CD14-positive monocyte (primary cell): ENCODE results near the gene ODAD3. TPM values are rescaled to one million over a fixed set of nuclear protein-coding genes. Genes with fewer than 3 reads are reported as not detected.

ENCODE experiments used
- DNase-seq, 3 donors: peaks; one replicate each; pipeline ENCODE4 v3.0.0-alpha.2; 2011 to 2022
- H2AFZ ChIP-seq: 2 replicates; pipeline ENCODE4 v1.6.0; 2012; ENCODE audit warnings: mild to moderate bottlenecking, low read depth, low read length, inconsistent platforms; ENCODE audit not compliant: insufficient read depth, poor library complexity, severe bottlenecking
- H3K27ac ChIP-seq, 2 donors: 1 replicate in 1 of 2; 2 replicates in 1 of 2; pipeline ENCODE4 v1.5.1; 2012 to 2013; ENCODE audit warnings: low read length in 2 of 2, control low read depth in 1 of 2, inconsistent platforms in 1 of 2, low read depth in 1 of 2, mild to moderate bottlenecking in 1 of 2
- H3K27me3 ChIP-seq, 2 donors: one replicate each; pipeline versions ENCODE4 v1.6.0 to v1.6.1; 2011 to 2013; ENCODE audit warnings: low read length in 2 of 2; ENCODE audit not compliant: control insufficient read depth in 2 of 2, insufficient read depth in 2 of 2
- H3K36me3 ChIP-seq, 2 donors: replicated peaks in 1 of 2; 1 replicate in 1 of 2; 2 replicates in 1 of 2; pipeline versions ENCODE4 v1.5.1 to v1.6.1; 2012 to 2013; ENCODE audit warnings: low read length in 2 of 2, control low read depth in 1 of 2, inconsistent platforms in 1 of 2, mild to moderate bottlenecking in 1 of 2; ENCODE audit not compliant: insufficient read depth in 2 of 2, control insufficient read depth in 1 of 2
- H3K4me1 ChIP-seq, 2 donors: 1 replicate in 1 of 2; 2 replicates in 1 of 2; pipeline versions ENCODE4 v1.5.1 to v1.6.1; 2012 to 2013; ENCODE audit warnings: low read length in 2 of 2, control low read depth in 1 of 2, inconsistent platforms in 1 of 2, mild to moderate bottlenecking in 1 of 2, moderate library complexity in 1 of 2; ENCODE audit not compliant: insufficient read depth in 2 of 2, control insufficient read depth in 1 of 2
- H3K4me2 ChIP-seq: replicated peaks from 2 replicates; pipeline ENCODE3; 2012; ENCODE audit warnings: low read length, moderate library complexity, mild to moderate bottlenecking; ENCODE audit not compliant: poor library complexity, severe bottlenecking; ENCODE audit errors: extremely low read depth
- H3K4me3 ChIP-seq, 3 experiments: fragments of 200-600 bp in 1 of 3; sonication (generic) in 1 of 3; replicated peaks in 1 of 3; 1 replicate in 2 of 3; 2 replicates in 1 of 3; pipeline ENCODE4 v1.5.1; 2011 to 2013; ENCODE audit warnings: low read length in 3 of 3, mild to moderate bottlenecking in 3 of 3, control low read depth in 2 of 3, low read depth in 2 of 3, inconsistent platforms in 1 of 3, moderate library complexity in 1 of 3
- H3K79me2 ChIP-seq: 2 replicates; pipeline ENCODE4 v1.6.0; 2012; ENCODE audit warnings: mild to moderate bottlenecking, control low read depth, inconsistent platforms, low read length, moderate library complexity; ENCODE audit not compliant: insufficient read depth
- H3K9ac ChIP-seq: 2 replicates; pipeline ENCODE4 v1.6.0; 2017; ENCODE audit warnings: low read length, mild to moderate bottlenecking; ENCODE audit not compliant: insufficient read depth, poor library complexity, severe bottlenecking
- H3K9me3 ChIP-seq, 2 donors: replicated peaks in 1 of 2; 1 replicate in 1 of 2; 2 replicates in 1 of 2; pipeline versions ENCODE4 v1.5.1 to v1.6.1; 2012 to 2013; ENCODE audit warnings: low read length in 2 of 2, control low read depth in 1 of 2; ENCODE audit not compliant: control insufficient read depth in 1 of 2, insufficient read depth in 1 of 2
- H4K20me1 ChIP-seq: 2 replicates; pipeline ENCODE4 v1.6.0; 2012; ENCODE audit warnings: mild to moderate bottlenecking, low read length, control low read depth, moderate library complexity; ENCODE audit not compliant: insufficient read depth
- H3K27ac Mint-ChIP-seq, 7 donors: one replicate each; pipeline ENCODE4 v1.8.0; 2020; ENCODE audit warnings: mild to moderate bottlenecking in 7 of 7, mixed read lengths in 7 of 7, moderate library complexity in 6 of 7, inconsistent platforms in 2 of 7
- H3K27me3 Mint-ChIP-seq, 3 donors: one replicate each; pipeline ENCODE4 v1.8.0; 2021 to 2022; ENCODE audit warnings: low read depth in 3 of 3, mild to moderate bottlenecking in 3 of 3, mixed read lengths in 3 of 3, moderate library complexity in 3 of 3, inconsistent platforms in 1 of 3
- H3K36me3 Mint-ChIP-seq, 2 donors: one replicate each; pipeline ENCODE4 v1.8.0; 2020; ENCODE audit warnings: mixed read lengths in 2 of 2, inconsistent platforms in 1 of 2, mild to moderate bottlenecking in 1 of 2
- H3K4me1 Mint-ChIP-seq: one replicate; pipeline ENCODE4 v1.8.0; 2020; ENCODE audit warnings: mild to moderate bottlenecking, mixed read lengths
- H3K4me3 Mint-ChIP-seq, 2 donors: one replicate each; pipeline ENCODE4 v1.8.0; 2020; ENCODE audit warnings: mild to moderate bottlenecking in 2 of 2, mixed read lengths in 2 of 2, moderate library complexity in 1 of 2
- H3K9me3 Mint-ChIP-seq, 7 donors: one replicate each; pipeline ENCODE4 v1.8.0; 2020 to 2022; ENCODE audit warnings: mixed read lengths in 7 of 7, mild to moderate bottlenecking in 6 of 7, moderate library complexity in 6 of 7, inconsistent platforms in 2 of 7
- WGBS: methylation state at CpG from one replicate; pipeline ENCODE4 v1.1.5; 2013; ENCODE audit warnings: missing lambda C conversion rate; ENCODE audit not compliant: insufficient coverage; 5-methylcytosine and 5-hydroxymethylcytosine counted together
- intact Hi-C, 2 donors: fragments of 100-400 bp; cut with micrococcal nuclease; formaldehyde crosslinking; loops; one replicate each; pipeline versions ENCODE4 v1.15.0 to v1.15.1; 2023
- polyA plus RNA-seq, 3 donors: library from polyadenylated mRNA; depleted of rRNA in 1 of 3; unstranded in 2 of 3; stranded (reverse) in 1 of 3; fragments of 300-500 nt in 2 of 3; fragments of >200 nt in 1 of 3; fragmentation: Illumina TruSeq in 2 of 3; gene quantifications; 1 replicate in 2 of 3; 2 replicates in 1 of 3; pipeline ENCODE4 v1.2.3, GENCODE V29; 2012 to 2021
- TF ChIP-seq, protein P1 (sequence below): fragments of 200-600 bp; IDR thresholded peaks from one replicate; pipeline ENCODE4 v1.8.0; 2022; ENCODE audit warnings: antibody characterized with exemption, mild to moderate bottlenecking

The ODAD3 gene
- polyA plus RNA-seq, 3 donors, result 0.43 to 0.88 (median 0.61) TPM

DNA sequence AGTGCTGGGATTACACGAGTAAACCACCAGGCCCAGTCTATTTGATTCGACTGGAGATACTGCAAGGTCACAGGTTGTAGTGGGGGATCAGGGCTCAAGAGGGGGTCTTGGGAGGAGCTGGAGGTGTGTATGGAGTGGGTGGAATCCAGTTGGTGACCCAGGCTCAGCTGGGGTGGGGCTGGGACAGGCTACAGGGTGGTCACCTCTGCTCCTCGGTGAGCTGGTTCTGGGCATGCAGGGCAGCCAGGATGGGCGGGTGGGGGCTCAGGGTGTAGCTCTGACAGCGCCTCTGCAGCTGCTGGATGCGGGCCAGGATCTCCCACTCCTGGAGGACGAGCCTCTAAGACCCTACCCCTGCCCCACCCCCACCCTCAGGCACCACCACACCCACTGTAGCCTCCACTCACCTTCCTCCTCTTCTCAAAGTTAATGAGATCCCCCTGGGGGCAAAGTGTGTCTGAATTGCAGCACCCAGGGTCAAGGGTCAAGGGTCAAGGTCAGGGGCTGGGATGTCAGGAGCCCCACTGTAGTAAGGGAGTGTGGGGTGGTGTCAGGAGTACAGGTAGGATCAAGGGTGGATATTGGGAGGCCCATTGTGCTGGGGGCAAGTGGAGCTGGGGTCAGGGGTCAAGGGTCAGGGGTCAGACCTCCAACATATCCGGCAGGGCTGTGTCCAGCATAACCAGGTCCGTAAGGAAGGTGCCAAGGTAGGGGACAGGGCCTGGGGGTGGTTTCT lies 32.9 kb downstream of the ODAD3 start:
- H3K4me2 ChIP-seq, result no peak overlapping the region
- TF ChIP-seq, protein P1, sequence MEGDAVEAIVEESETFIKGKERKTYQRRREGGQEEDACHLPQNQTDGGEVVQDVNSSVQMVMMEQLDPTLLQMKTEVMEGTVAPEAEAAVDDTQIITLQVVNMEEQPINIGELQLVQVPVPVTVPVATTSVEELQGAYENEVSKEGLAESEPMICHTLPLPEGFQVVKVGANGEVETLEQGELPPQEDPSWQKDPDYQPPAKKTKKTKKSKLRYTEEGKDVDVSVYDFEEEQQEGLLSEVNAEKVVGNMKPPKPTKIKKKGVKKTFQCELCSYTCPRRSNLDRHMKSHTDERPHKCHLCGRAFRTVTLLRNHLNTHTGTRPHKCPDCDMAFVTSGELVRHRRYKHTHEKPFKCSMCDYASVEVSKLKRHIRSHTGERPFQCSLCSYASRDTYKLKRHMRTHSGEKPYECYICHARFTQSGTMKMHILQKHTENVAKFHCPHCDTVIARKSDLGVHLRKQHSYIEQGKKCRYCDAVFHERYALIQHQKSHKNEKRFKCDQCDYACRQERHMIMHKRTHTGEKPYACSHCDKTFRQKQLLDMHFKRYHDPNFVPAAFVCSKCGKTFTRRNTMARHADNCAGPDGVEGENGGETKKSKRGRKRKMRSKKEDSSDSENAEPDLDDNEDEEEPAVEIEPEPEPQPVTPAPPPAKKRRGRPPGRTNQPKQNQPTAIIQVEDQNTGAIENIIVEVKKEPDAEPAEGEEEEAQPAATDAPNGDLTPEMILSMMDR, result no peak
- H2AFZ ChIP-seq, result no peak overlapping the region
- Mint-ChIP-seq H3K27ac (no peak overlapping the region), H3K27me3 (peaks cover under 1 to 18% (median 14%) of the 10 kb centered on the region in 3 donors), H3K9me3 (no peaks in the 10 kb centered on the region), H3K36me3 (no peaks in the 10 kb centered on the region), H3K4me1 (peaks cover 12% of the 10 kb centered on the region), H3K4me3 (no peak overlapping the region)
- H3K79me2 ChIP-seq, result no peaks in the 10 kb centered on the region
- peaks cover 0 to 2% of the 10 kb centered on the region in 2 donors for H3K27me3 ChIP-seq
- H3K9me3 ChIP-seq, result no peaks in the 10 kb centered on the region
- no peak overlapping the region for H3K9ac ChIP-seq
- intact Hi-C loops, result no loop called here
- no peak overlapping the region for H3K27ac ChIP-seq
- no peaks in the 10 kb centered on the region for H3K36me3 ChIP-seq
- H3K4me3 ChIP-seq, result no peak overlapping the region
- DNase-seq, result no peak
- no peaks in the 10 kb centered on the region for H4K20me1 ChIP-seq
- WGBS, result 93% methylated on average over 5 of the region's 9 CpGs
- peaks cover 10 to 11% of the 10 kb centered on the region in 2 donors for H3K4me1 ChIP-seq

DNA sequence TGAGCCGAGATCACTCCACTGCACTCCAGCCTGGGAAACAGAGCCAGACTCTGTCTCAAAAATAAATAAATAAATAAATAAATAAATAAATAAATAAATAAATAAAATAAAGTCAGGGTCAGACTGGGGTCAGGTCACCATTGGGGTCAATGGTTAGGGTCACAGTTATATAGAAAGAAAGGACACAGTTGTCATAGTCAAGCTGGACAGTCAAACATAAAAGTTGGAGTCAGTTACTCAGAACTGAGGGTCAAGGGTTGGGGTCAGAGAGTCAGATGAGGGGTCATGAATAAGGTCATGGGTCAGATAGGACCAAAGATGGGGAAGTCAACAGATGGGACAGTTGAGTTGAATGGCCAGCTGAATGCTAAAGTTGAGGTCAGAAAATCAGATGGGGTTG lies 34.1 kb downstream of the ODAD3 start:
- Histone ChIP-seq H3K9ac (no peak overlapping the region), H3K4me1 (no peaks in the 10 kb centered on the region), H3K9me3 (no peaks in the 10 kb centered on the region), H4K20me1 (no peaks in the 10 kb centered on the region), H3K4me2 (no peak overlapping the region), H3K36me3 (no peaks in the 10 kb centered on the region), H3K27ac (no peak overlapping the region), H3K79me2 (no peaks in the 10 kb centered on the region), H3K27me3 (no peaks in the 10 kb centered on the region), H2AFZ (no peak overlapping the region), H3K4me3 (no peak overlapping the region)
- TF ChIP-seq, protein P1, result no peak
- Mint-ChIP-seq H3K27me3 (peaks cover 0 to 19% (median 12%) of the 10 kb centered on the region in 3 donors), H3K4me3 (peak overlapping the region in 1 of 2 donors; percentile 40), H3K36me3 (no peaks in the 10 kb centered on the region), H3K27ac (no peak overlapping the region), H3K4me1 (peaks cover under 1% of the 10 kb centered on the region), H3K9me3 (no peaks in the 10 kb centered on the region)
- intact Hi-C loops, result no loop called here
- no CpG with 5 or more reads among the region's 1 CpG for WGBS
- no peak for DNase-seq
